Measurements from ENCODE around the gene PTPRN.
"Not testable (repeated sequence)": the region's sequence is repeated elsewhere in the genome, so short reads cannot be mapped to it uniquely, and the experiment has no call there.

Gene PTPRN

DNA sequence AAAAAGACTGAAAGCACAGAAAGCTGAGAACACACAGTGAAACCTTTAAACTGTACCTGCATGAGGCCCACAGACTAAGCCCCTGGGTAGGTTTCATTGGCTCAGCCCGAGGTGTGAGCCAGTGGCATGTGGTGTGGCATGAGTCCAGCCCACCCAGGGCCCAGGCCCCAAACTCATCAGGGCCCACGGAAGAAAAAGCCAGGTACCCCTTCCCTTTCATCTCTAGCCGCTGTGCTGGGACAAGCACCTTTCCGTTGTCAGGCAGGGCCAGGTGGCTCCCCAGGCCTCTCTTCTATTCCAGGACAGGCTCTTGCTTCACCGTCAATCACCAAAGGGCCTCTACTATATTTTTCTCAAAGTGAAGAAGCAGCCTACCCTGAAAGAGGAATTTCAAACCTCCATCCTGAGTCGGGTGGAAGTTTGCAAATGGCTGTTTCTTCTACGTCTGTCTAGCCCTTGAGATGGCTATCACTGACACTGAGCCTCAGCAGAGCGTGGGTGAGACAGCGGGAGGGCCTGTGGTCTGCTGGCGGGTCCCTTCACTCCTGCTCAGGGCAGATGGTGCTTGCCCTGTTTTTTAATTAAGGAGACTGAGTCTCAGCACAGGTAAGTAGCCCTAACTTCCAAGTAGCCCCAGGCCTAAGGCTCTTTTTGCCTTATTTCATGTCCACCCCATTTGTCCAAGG, 21.5 kb downstream of the PTPRN start:
- DNase-seq (ENCODE audit: low spot score), result no peak

DNA sequence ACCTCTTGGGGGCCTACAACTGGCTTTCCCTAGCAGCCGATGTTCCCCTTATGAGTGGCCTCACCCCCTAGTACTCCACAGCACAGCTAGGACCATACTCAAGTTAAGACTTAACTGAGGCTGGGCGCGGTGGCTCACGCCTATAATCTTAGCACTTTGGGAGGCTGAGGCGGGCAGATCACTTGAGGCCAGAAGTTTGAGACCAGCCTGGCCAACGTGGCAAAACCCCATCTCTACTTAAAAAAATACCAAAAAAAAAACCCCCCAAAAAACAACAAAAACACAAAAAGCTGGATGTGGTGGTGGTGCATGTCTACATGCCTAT, 22.1 kb downstream of the PTPRN start:
- DNase-seq (ENCODE audit: low spot score), result not testable (repeated sequence)

DNA sequence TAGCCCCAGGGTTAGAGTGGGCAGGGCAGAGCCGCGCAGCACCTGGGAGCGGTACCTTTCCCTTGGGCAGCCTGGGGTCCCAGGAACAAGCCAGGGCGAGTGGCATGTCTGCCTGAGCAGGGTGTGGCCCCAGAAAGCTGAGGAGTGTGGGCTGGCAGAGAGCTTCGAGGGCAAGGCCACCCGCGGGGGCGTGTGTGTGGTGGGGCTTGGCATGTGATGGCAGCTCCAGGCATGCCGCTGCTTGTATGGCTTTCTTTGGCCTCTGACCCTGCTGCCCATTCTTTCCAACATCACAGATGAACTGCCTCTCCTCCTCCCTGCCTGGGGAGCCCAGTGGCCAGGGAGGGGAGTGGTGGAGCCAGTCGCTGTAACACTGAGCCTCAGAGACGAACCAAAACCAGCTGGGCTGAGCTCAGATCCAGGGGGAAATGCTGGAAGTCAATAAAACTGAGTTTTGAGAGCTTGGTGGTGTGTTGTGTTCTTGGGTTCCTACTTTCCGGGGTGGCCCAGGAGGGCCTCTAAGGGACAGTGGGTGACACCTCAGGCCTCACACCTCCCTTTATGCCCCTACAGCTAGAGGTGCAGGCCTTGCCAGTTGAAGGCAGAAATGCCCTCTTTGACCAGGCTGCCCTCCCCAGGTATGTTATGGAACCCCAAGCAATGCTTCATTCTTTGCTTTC, 22.6 kb downstream of the PTPRN start:
- DNase-seq (ENCODE audit: low spot score), result peak; percentile 31

DNA sequence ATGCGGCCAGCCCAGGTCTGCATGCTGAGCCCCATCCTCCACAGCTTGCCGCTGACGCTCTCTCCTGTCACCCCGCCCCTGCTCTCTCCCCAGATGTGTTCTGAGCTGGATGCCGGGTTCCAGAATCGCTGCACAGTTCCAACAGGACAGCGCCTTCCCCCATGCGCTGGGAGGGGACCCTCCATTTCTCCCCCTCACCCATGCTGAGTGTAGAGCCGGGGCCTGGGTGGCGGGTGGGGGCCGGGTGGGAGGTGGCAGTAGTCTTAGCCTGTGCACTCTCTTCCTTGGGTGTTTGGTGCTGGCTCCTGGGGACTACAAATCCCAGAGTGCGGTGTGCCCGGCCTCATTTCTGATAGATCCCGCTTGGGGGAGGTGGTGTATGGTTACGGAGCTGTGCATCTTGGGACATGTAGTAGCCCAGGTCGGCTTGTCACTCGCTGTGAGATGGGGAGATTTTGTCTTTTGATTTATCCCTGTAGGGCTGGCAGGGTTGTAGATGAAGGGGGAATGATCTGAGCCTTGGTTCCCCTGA, 23.2 kb downstream of the PTPRN start:
- no peak for DNase-seq (ENCODE audit: low spot score)

DNA sequence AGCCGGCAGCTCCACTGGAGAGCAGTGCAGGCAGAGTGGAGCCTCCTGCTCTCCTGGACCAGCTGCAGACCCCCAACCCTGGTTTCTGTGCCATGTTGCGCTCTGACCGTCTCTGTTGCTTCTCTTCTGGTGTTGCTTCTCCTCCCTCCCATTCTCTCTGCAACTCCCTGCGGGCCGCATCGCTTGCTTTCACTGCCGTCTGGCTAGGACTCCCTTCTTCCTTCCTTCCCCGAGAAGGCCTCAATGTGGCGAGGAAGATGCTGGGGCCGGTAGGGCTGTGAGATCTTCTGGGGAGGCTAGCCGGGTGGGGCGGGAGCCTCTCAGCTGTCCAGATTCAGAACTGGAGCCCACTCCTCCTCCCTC, 23.8 kb downstream of the PTPRN start:
- DNase-seq (ENCODE audit: low spot score), result no peak

DNA sequence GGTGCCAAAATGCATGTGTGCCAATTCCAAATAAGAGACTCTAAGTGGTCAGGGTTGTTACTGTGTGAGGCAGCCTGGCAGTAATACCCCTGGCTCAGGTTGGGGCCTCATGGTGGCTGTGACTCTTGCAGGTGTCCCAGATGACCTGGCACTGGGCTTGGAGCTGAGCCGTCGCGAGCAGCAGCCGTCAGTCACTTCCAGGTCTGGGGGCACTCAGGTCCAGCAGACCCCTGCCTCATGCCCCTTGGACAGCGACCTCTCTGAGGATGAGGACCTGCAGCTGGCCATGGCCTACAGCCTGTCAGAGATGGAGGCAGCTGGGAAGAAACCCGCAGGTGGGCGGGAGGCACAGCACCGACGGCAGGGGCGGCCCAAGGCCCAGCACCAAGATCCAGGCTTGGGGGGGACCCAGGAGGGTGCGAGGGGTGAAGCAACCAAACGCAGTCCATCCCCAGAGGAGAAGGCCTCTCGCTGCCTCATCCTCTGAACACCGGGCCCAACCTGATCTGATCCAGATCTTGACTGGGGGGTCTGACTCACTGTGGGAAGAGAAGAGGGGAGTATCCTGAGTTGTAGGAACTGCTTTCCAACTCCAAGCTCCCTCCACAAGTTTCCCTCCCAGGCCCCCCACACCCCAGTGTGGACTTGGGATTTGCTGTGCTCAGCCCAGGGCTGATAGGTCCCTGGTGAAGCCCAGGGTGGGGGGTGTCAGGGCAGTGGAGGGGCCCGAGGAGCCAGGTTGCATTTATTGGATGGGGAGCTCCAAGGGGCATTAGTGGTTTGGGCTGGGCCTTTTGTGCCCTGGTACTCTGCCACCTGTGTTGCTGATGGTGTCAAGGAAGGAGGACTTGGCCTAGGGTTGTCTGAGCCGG, 24.5 kb downstream of the PTPRN start:
- DNase-seq (ENCODE audit: low spot score), result no peak

DNA sequence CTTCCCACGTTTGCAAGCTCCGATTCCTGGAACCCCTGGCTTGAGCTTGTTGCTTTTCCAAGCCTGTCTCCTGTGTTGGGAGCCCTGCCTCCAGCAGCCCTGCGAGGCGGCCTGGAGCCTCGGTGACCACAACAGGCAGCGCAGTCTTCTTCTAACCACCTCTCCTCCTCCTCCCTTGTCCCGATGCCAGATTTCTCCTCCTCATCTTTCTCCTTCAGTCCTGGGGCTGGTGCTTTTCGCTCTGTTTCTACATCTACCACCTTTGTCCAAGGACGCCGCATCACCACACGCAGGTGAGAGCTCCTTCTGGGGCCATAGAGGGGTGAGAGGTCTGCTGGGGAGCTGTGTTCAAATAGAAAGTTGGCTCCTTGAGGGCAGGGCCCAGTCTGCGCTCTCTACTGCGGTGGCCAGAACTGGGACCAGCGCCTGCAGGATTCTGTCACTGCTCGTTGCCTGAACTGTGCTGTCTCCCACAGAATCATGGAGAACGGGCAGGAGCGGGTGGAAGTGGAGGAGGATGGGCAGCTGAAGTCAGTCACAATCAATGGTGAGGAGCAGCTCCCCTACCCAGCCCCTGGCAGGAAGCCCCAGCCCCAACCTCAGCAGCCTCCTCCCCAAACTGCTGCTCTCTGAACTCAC, 26.1 kb downstream of the PTPRN start:
- no peak for DNase-seq (ENCODE audit: low spot score)

DNA sequence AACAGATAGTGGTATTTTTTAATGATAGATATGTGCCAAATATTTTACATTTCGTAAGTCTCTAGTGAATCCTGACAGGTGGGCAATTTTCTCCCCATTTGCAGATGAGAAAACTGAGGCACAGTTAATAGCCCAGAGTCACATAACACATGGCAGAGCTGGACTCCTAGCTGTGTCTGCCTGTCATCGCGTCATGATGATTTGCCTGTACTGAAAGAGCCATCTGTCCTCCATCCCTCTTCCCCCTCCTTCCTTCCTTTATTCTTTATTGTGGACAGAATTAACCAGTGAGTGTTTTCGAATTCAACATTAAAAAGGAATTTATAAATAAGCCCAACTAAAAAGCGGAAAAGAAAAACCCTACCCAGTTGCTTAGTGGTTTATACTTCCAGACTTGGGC, 26.8 kb downstream of the PTPRN start:
- DNase-seq (ENCODE audit: low spot score), result no peak

DNA sequence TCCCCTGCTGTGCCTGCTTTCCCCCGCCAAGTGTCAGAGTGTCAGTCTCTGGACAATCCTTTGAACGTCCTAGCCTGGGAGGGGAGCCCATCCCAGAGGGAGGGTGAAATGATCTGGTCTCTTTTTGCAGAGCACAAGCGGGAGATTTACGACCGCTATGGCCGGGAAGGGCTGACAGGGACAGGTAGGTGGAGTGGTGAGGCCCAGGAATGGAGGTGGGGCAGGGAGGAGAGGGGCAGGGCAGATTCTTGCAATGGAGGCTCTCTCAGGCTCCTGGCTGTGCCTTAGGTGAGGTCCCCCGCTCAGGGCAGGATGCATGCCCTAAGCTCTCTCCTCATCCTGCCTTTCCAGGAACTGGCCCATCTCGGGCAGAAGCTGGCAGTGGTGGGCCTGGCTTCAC, 27.6 kb downstream of the PTPRN start:
- DNase-seq (ENCODE audit: low spot score), result no peak

DNA sequence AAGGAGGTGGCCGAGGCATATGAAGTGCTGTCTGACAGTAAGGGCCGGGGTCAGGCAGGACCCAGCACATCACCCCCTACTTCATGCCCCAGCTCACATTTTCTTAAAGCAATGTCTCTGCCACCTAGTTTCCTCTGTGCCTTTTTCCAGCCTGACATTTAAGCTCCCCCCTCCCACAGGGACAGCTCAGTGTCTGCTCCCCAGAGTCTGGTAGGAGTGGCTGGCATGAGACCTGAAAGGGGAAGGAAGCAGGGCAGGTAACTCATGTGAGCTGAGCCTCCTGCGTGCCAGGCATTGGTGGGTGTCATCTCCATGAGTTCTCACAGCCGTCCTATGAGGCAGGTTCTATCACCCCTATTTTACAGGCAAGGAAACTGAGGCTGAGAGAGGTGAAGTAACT, 28.6 kb downstream of the PTPRN start:
- DNase-seq (ENCODE audit: low spot score), result no peak

DNA sequence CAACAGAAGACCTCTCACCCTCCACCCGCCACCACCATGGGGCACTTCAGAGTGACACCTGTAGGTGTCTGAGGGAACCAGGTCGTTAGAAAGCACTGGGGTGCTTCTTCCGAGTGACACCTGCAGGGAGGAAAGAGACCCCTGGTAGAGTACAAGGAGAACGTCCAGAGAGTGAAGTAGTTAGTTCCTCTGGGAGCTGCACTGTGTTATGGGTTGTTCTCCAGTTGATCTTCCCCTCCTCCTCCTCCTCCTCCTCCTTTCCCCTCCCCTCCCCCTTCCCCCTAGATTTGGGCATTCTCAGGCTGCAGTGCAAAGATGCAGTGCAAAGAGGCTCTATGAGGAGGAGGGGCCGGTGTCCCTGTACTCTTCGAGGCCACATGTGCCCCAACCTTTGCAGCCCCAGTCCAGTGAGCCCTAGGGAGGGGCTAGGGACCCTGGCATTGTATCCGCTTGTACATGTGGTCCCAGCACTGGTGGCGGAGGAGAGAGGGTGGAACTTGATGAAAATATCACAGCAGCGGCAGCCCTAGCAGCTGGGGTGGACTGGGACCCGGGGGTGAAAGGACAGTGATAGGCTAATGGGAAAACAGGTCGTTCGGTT, 29.2 kb downstream of the PTPRN start:
- no peak for DNase-seq (ENCODE audit: low spot score)

DNA sequence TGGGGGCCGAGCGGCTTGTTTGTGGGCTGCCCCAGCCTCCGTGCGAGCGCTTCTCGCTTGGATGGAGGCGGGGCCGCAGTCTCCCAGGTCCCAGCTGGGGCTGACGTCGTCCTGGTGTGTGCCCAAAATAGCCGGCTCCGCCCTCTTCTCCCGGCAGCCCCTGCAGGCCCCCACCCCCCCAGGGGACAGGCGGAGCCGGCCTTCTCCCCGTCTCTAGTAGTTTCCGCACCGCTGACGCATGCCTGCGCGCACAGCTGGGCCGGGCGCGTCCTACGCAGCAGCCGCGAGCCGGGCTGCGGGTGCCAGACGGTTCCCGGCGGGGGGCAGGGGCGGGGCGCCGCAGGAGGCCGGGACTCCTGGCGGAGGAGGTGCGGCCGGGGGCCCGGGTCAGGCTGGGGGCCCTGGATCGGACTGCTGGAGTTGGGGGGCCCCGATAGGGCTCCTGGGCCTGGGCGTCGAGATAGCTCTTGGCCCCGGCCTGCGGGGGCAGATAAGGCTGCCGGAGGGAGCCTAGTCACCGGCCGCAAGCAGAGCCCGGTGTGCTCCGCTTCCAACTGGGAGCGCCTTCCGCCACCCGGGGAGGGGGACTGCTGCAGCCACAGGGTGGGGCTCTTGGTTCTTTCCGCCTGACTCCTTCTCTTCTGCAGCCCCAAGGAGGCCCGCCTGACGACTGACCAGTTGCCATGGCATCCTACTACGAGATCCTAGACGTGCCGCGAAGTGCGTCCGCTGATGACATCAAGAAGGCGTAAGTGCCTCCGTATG, 29.9 kb downstream of the PTPRN start, which contains the start of gene DNAJB2:
Gene DNAJB2, plus strand, starts transcription at position 216 of the 765 bp plus-strand sequence. Its CDS starts 468 bp downstream, at position 684.
- DNase-seq (ENCODE audit: low spot score), result peak; percentile 97

DNA sequence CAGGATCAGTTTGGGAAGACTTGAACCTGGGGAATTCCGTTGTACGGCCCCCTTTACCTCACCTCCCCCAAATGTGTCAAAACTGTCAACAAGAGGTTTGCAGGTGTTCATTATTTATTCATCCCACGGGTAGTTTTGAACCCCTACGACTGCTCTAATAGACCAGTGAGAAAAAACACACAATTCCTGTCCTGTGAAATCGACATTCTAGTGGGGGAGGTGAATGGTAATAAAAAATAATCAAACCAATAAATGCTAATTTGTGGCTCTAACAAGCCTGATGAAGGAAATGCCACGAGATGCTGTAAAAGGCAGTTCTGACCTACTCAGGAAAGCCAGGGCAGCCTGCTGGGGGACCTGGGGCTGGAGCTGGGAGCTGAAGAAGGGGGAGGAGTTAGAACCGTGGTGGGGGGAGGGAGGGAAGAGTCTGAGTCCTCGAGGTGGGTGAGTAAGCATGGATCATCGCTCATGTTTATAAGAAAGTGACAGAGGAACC, 30.5 kb downstream of the PTPRN start:
- no peak for DNase-seq (ENCODE audit: low spot score)

DNA sequence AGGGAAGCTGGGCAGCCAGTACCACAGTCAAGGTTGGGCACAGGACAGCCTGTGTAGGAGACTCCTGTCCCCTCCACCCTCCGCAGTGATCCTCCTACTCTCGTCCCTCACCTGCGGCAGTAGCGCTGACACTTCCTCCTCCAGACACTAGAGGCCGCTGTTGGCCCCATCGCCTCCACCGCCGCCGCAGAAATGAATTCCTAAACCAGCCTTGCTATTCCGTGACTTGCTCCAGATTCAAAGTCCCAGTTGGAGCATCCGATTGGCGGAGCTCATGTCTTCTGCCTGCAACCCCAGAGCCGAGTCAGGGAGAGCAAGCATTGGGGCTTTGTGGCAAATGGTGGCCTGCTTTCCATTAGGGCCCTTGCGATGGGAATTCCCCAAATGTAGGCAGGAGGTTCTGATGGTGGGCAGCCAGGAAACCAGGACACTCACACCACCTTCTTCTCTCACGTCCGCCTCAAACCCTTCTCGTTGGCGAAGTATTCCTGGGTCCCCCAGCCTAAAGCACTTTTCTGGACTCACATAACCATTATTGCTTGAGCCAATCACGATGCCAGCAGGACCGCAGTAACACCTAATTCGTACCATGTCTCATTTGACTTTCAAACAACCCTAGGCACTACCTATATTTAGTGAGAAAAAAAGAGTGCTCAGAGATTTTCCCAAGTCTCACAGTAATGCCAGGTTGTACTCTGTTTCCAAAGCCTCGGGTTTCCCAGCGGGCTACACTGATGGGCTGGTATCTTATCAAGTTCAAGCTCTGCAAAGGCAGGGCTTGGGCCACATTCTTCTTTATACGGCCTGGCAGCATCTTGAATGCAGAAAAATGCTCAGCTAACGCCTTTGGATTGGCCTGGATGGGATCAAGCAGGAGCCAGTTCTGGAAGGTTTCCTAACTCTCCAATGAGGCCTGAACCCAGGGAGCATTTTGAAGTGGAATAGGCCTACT, 31.2 kb downstream of the PTPRN start:
- peak; percentile 84 for DNase-seq (ENCODE audit: low spot score)

DNA sequence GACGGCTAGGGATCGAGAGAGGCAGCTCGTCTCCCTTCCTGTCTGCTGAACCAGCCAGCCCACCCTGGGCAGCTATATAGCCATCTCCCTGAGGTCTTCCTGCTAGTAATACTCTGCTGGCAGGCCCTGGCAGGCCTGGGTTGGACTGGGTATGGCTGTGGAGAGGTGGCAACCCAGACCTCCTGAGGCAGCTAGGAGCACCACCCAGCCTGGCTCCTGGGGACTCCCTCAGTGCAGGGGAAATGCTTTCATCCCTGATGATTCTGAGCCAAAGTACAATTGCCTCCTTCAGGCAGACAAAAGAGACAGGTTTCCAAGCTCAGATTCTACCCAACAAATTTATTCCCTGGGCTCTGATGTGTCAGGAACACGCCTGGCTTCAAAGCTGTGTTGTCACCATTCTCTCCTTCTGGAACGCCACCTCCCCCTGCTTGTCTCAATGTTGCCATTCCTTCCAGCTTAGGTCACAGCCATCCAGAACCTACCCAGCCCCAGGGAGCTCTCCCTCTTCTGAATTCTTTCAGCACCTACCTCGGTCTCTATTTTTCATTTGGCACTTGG, 34.8 kb downstream of the PTPRN start:
- DNase-seq (ENCODE audit: low spot score), result peak; percentile 77

DNA sequence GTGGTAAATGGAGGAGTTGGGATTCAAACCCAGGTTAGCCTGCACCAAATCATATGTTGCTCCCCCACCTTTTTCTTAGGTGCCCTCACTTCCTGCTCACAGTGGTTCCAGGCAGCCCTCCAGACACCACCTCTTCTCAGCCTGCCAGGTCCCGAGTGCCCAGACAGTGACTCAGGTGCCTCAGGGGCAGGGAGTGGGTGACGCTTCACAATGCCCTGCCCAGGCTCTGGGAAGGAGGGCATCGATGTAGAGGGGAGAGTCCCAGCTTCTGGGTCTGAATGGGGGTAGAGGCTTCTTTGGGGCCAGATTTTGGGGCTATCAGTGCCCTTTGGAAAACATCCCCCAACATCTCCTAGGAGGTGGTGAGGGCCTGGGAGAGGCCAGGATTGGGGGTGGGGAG, 35.3 kb downstream of the PTPRN start:
- DNase-seq (ENCODE audit: low spot score), result peak; percentile 81

DNA sequence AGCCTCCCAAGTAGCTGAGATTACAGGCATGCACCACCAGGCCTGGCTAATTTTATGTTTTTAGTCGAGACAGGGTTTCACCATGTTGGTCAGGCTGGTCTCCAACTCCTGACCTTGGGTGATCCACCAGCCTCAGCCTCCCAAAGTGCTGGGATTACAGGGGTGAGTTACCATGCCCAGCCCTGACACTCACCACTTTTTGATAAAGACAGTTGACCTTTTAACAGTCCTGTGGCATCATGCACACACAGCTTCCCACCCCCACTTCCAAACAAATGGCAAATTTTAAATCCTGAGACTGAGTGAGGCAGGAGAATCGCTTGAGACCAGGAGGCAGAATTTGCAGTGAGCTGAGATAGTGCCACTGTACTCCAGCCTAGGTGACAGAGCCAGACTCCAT, 36.2 kb downstream of the PTPRN start:
- DNase-seq (ENCODE audit: low spot score), result peak; percentile 31

DNA sequence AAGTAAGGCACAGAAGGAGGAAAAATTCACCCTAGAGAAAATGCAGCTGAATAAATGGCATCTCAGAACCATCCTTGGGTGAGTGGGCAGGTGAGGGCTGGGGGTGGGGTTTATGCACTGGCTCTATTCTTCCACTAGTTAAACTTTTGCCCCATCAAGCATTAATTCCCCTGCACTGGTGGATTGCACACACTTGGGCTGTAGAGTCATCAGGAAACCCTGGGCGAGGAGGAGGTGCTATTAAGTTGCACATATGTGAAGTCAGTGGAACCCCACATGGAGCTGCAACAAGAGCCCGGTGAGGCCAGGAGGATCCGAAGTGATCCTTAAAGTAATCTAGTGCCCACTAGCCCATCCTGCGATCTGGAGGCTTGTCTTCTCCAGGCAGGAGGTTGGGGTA, 36.8 kb downstream of the PTPRN start:
- DNase-seq (ENCODE audit: low spot score), result no peak

DNA sequence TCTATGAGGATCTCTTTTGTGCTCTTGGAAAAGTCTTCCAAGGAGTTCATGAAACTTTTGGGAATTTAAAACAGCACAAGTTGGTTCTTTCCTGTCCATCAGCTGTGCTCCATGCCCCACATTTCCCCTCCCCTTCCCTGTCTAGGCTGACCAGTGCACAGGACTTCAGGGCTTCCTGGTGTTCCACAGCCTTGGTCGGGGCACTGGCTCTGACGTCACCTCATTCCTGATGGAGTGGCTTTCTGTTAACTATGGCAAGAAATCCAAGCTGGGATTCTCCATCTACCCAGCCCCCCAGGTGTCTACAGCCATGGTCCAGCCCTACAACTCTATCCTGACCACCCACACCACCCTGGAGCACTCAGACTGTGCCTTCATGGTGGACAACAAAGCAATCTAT, 38.2 kb downstream of the PTPRN start:
- no peak for DNase-seq (ENCODE audit: low spot score)

DNA sequence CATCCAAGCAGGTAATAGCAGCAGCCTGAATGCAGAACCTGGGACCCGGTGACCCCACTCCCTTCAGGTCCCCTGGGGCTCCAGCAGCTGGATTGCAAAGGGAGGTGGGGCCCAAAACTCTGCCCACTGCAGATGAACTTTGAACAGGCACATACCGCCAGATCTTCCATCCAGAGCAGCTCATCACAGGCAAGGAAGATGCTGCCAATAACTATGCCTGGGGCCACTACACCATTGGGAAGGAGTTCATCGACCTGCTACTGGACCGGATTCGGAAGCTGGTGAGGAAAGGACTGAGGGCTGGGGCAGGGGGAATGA, 39.2 kb downstream of the PTPRN start:
- DNase-seq (ENCODE audit: low spot score), result no peak
